K562 (cell line): ENCODE results near the gene EGR4. TPM values are rescaled to one million over a fixed set of nuclear protein-coding genes. Genes with fewer than 3 reads are reported as not detected.

Experiments
- ATAC-seq: fragments of 200-7000 bp; cut with Tn5 transposase; 3 replicates; pipeline ENCODE4 v1.9.1; 2020; ENCODE audit warnings: moderate library complexity
- BruUV-seq: library from RNA; stranded (reverse); fragments of 400-500 nt; replicated peaks from 2 replicates; lab custom pipeline; 2021; lab: Mats Ljungman, UMichigan
- CTCF ChIA-PET: fragments of 300-600 bp; formaldehyde crosslinking; extraction: SDS; loops from one replicate; lab custom pipeline; 2021; ENCODE audit warnings: low intra/inter-chr PET ratio; lab: Yijun Ruan, JAX
- POLR2A ChIA-PET: fragments of 300-600, 350-650 bp; sonication (Branson Sonifier 250); formaldehyde crosslinking; extraction: SDS; loops from one replicate; lab custom pipeline; 2021; ENCODE audit warnings: antibody characterized with exemption, inconsistent platforms; lab: Yijun Ruan, JAX
- DNase-seq, 4 experiments: peaks; one replicate each; pipeline versions ENCODE4 v3.0.0 to v3.0.0-alpha.2; 2011 to 2018; ENCODE audit warnings: low spot score in 3 of 4, mixed read lengths in 3 of 4; ENCODE audit errors: extremely low read depth in 1 of 4
- FAIRE-seq: peaks from 2 replicates; lab custom pipeline; 2011; peaks lifted over from hg19 to GRCh38; lab: Jason Lieb, UNC
- H2AFZ ChIP-seq: 2 replicates; pipeline ENCODE4 v1.6.0; 2011; ENCODE audit warnings: low read depth, low read length, control low read depth, inconsistent platforms
- H3K27ac ChIP-seq: fragments of 200-600 bp; 3 replicates; pipeline ENCODE4 v1.8.0; 2011; ENCODE audit warnings: low read depth, mild to moderate bottlenecking, control low read depth, inconsistent platforms, low read length, moderate library complexity, mixed read lengths; ENCODE audit errors: extremely low read depth
- H3K27me3 ChIP-seq, 2 experiments: fragments of 300-600 bp in 1 of 2; 2 replicates in 1 of 2; 3 replicates in 1 of 2; pipeline versions ENCODE4 v1.6.0 to v1.8.0; 2011; ENCODE audit warnings: inconsistent platforms in 2 of 2, low read length in 2 of 2, mild to moderate bottlenecking in 1 of 2, mixed read lengths in 1 of 2, moderate library complexity in 1 of 2; ENCODE audit not compliant: control insufficient read depth in 2 of 2, insufficient read depth in 2 of 2
- H3K36me3 ChIP-seq: fragments of 300-600 bp; 3 replicates; pipeline ENCODE4 v1.8.0; 2011; ENCODE audit warnings: mild to moderate bottlenecking, low read length, inconsistent platforms; ENCODE audit not compliant: control insufficient read depth, insufficient read depth
- H3K4me1 ChIP-seq, 2 experiments: fragments of 200-600 bp in 1 of 2; replicated peaks in 1 of 2; 2 replicates in 1 of 2; 3 replicates in 1 of 2; pipeline versions ENCODE4 v1.5.1 to v1.8.0; 2011; ENCODE audit warnings: inconsistent platforms in 2 of 2, low read length in 2 of 2, mild to moderate bottlenecking in 1 of 2, mixed read lengths in 1 of 2, moderate library complexity in 1 of 2; ENCODE audit not compliant: control insufficient read depth in 2 of 2, insufficient read depth in 2 of 2
- H3K4me2 ChIP-seq: 2 replicates; pipeline ENCODE4 v1.6.1; 2011; ENCODE audit warnings: low read length, control low read depth, inconsistent platforms, mixed read lengths; ENCODE audit not compliant: insufficient read depth
- H3K4me3 ChIP-seq: fragments of 200-600 bp; sonication (generic), shearing (Covaris generic); 2 replicates; pipeline ENCODE4 v1.5.1; 2016; ENCODE audit warnings: control low read depth, inconsistent platforms
- H3K79me2 ChIP-seq: fragments of 200-600 bp; 3 replicates; pipeline ENCODE4 v1.8.0; 2011; ENCODE audit warnings: low read length, inconsistent platforms; ENCODE audit not compliant: control insufficient read depth, insufficient read depth
- H3K9ac ChIP-seq, 2 experiments: 2 replicates each; pipeline versions ENCODE4 v1.6.0 to v1.6.1; 2011; ENCODE audit warnings: low read depth in 2 of 2, low read length in 2 of 2, control low read depth in 1 of 2, inconsistent platforms in 1 of 2, mild to moderate bottlenecking in 1 of 2, mixed read lengths in 1 of 2; ENCODE audit not compliant: insufficient read depth in 1 of 2
- H3K9me1 ChIP-seq: one replicate; pipeline ENCODE4 v1.6.0; 2011; ENCODE audit warnings: inconsistent platforms, mild to moderate bottlenecking, low read length, moderate library complexity; ENCODE audit not compliant: control insufficient read depth, insufficient read depth
- H3K9me3 ChIP-seq: replicated peaks from 2 replicates; pipeline ENCODE4 v1.5.1; 2011; ENCODE audit warnings: low read depth, low read length, inconsistent platforms; ENCODE audit not compliant: control insufficient read depth, insufficient read depth
- H4K20me1 ChIP-seq: replicated peaks from 2 replicates; pipeline ENCODE4 v1.6.1; 2011; ENCODE audit warnings: low read length, inconsistent platforms, mixed read lengths; ENCODE audit not compliant: control insufficient read depth, insufficient read depth
- ARID1B ChIP-seq: fragments of 450-650 bp; IDR thresholded peaks from 2 replicates; pipeline ENCODE4 v1.6.1; 2016; ENCODE audit warnings: antibody characterized with exemption, mild to moderate bottlenecking, inconsistent platforms
- ARID4B ChIP-seq: sonication (generic); formaldehyde crosslinking; IDR thresholded peaks from 2 replicates; pipeline ENCODE4 v1.8.0; 2022; ENCODE audit warnings: mild to moderate bottlenecking, missing genetic modification reagents
- ERF ChIP-seq: fragments of 450-650 bp; formaldehyde crosslinking; IDR thresholded peaks from 2 replicates; pipeline ENCODE4 v1.4.0; 2020; ENCODE audit warnings: mild to moderate bottlenecking, mixed read lengths
- MLLT1 ChIP-seq, 2 experiments: fragments of 450-650 bp; IDR thresholded peaks; 2 replicates each; pipeline ENCODE4 v1.6.1; 2016
- RBBP5 ChIP-seq: fragments of 200-600 bp; sonication (generic); IDR thresholded peaks from 2 replicates; pipeline ENCODE4 v1.6.1; 2012; ENCODE audit warnings: borderline replicate concordance, mild to moderate bottlenecking, low read length, control low read depth, inconsistent platforms; ENCODE audit not compliant: insufficient read depth, poor library complexity, severe bottlenecking
- RBM39 ChIP-seq: fragments of 200-400 bp; formaldehyde crosslinking; optimal IDR thresholded peaks from 2 replicates; pipeline ENCODE3; 2018; ENCODE audit warnings: low read depth, low read length
- RFX1 ChIP-seq: fragments of 450-650 bp; IDR thresholded peaks from 2 replicates; pipeline ENCODE4 v1.6.1; 2016; ENCODE audit warnings: mild to moderate bottlenecking, moderate library complexity
- SMARCB1 ChIP-seq: IDR thresholded peaks from 2 replicates; pipeline ENCODE4 v1.6.1; 2011; ENCODE audit warnings: improper control_type of control experiment, low read depth; ENCODE audit not compliant: insufficient read length
- THRAP3 ChIP-seq: fragments of 450-650 bp; IDR thresholded peaks from 2 replicates; pipeline ENCODE4 v1.6.1; 2016; ENCODE audit warnings: mild to moderate bottlenecking, inconsistent platforms, borderline replicate concordance
- USF1 ChIP-seq: sonication (generic); formaldehyde crosslinking; IDR thresholded peaks from 2 replicates; pipeline ENCODE4 v1.9.0; 2022; ENCODE audit warnings: mild to moderate bottlenecking, missing genetic modification reagents
- ZNF699 ChIP-seq: fragments of 250-450 bp; sonication (Bioruptor Pico); IDR thresholded peaks from 2 replicates; pipeline ENCODE4 v1.8.0; 2021; ENCODE audit warnings: mild to moderate bottlenecking, moderate library complexity; ENCODE audit not compliant: insufficient replicate concordance
- ZNF740 ChIP-seq, 3 experiments: fragments of 200-800 bp in 1 of 3; sonication (Bioruptor generic) in 1 of 3; sonication (generic) in 1 of 3; formaldehyde crosslinking in 1 of 3; IDR thresholded peaks; 2 replicates each; pipeline versions ENCODE4 v1.6.1 to v1.8.0; 2016 to 2022; ENCODE audit warnings: mild to moderate bottlenecking in 2 of 3, missing compliant biosample characterization in 2 of 3, missing genetic modification characterization in 2 of 3, missing genetic modification reagents in 1 of 3
- WGBS: fragments of 100-300 bp; shearing (Covaris generic); methylation state at CpG from one replicate; pipeline ENCODE4 v1.1.6; 2016; ENCODE audit warnings: low coverage, mixed read lengths; ENCODE audit not compliant: insufficient coverage; ENCODE audit errors: missing lambda C conversion rate; 5-methylcytosine and 5-hydroxymethylcytosine counted together
- in situ Hi-C: fragments of 300-500 bp; cut with MboI; formaldehyde crosslinking; loops from 4 replicates; pipeline ENCODE4 v1.15.0; 2018; ENCODE audit warnings: inconsistent platforms, mixed read lengths
- intact Hi-C: fragments of 100-400 bp; cut with micrococcal nuclease; formaldehyde crosslinking; loops from 2 replicates; pipeline ENCODE4 v1.14.2; 2022
- polyA plus RNA-seq, 8 experiments: library from polyadenylated mRNA; depleted of rRNA in 4 of 8; stranded (reverse) in 5 of 8; unstranded in 3 of 8; fragments of >200 nt; fragmentation: Nextera tagmentation in 2 of 8; fragmentation: Illumina TruSeq in 1 of 8; extraction: Ambion mirVana in 2 of 8; extraction: Trizol in 1 of 8; gene quantifications; 2 replicates each; pipeline versions ENCODE4 v1.2.1 to v1.2.3, GENCODE V29; 2011 to 2014; ENCODE audit warnings: inconsistent platforms in 1 of 8, missing spikeins in 1 of 8
- total RNA-seq, 7 experiments: library from RNA; depleted of rRNA in 6 of 7; stranded (reverse); fragments of >200 nt in 6 of 7; fragmentation: Illumina TruSeq in 2 of 7; extraction: Trizol in 2 of 7; gene quantifications; 2 replicates each; pipeline versions ENCODE4 v1.2.1 to v1.2.3, GENCODE V29; 2011 to 2021; ENCODE audit warnings: low replicate concordance in 1 of 7

Gene EGR4
- total and polyA plus RNA-seq, 9 of the 15 experiments (the other 6 are each of a cell fraction or from before 2014, with no cell fraction given) = not detected

- BruUV-seq = no TSS peak
- whole genome bisulfite sequencing = 63% methylated on average over 13 of the region's 16 CpGs
- TF ChIP-seq ARID1B = no peak
- no peak for TF ChIP-seq ARID4B
- TF ChIP-seq MLLT1 (IDR thresholded peaks at IDR 0.05) = no peak
- no peak for TF ChIP-seq RFX1
- no peak for TF ChIP-seq RBBP5
- TF ChIP-seq THRAP3 = no peak
- TF ChIP-seq SMARCB1 = no peak
- TF ChIP-seq ERF = no peak
- no peak for TF ChIP-seq ZNF699 (CRISPR knock-in tag)
- TF ChIP-seq RBM39 = no peak
- no peak for TF ChIP-seq ZNF740 (CRISPR knock-in tag; IDR thresholded peaks at IDR 0.05)
- no peak for TF ChIP-seq ZNF740 (tag; IDR thresholded peaks at IDR 0.05)
- no peak for TF ChIP-seq USF1 (CRISPR knock-in tag)
These were observed 29.6 kb downstream of the EGR4 start for GRCh38 chr2:73263540-73264331.

More at GRCh38 chr2:73263540-73264331, 29.6 kb downstream of the EGR4 start:
- intact Hi-C loops (loop anchor here (5.0 kb wide), 1 partner anchor 176 kb away; no protein-coding TSS in a partner anchor), in situ Hi-C loops (no loop called here)
- FAIRE-seq = no peak
- no peak overlapping the region for H2AFZ ChIP-seq
- ChIA-PET CTCF (no interaction called here), POLR2A (interaction anchor here (1.1 to 1.4 kb wide), 2 partner anchors 28 to 37 kb away, joined by 3 to 6 read pairs; no protein-coding TSS in a partner anchor)
- H4K20me1 ChIP-seq = peaks cover 3% of the 10 kb centered on the region; the same call in 1 of the 2 replicates
- no peak overlapping the region for H3K9ac ChIP-seq
- DNase-seq = no peak
- H3K79me2 ChIP-seq = no peaks in the 10 kb centered on the region
- H3K4me2 ChIP-seq = no peak overlapping the region
- H3K4me1 ChIP-seq = peaks cover 2 to 9% of the 10 kb centered on the region in 2 experiments; a peak in 2 of 5 replicates
- no peak overlapping the region for H3K27ac ChIP-seq
- H3K36me3 ChIP-seq = peaks cover 6% of the 10 kb centered on the region; the same call in 1 of the 3 replicates
- H3K27me3 ChIP-seq = peaks cover 0 to 3% of the 10 kb centered on the region in 2 experiments; a peak in 1 of 5 replicates
- no peak overlapping the region for H3K4me3 ChIP-seq
- H3K9me3 ChIP-seq = no peaks in the 10 kb centered on the region
- H3K9me1 ChIP-seq = no peaks in the 10 kb centered on the region
- no peak for ATAC-seq
